Measurements from ENCODE around the gene MLLT6. TPM values are rescaled to one million over a fixed set of nuclear protein-coding genes. Genes with fewer than 3 reads are reported as not detected.

MLLT6 gene
- total and polyA plus RNA-seq, 11 donors, result 35.2 to 91.3 (median 68.3) TPM

DNA sequence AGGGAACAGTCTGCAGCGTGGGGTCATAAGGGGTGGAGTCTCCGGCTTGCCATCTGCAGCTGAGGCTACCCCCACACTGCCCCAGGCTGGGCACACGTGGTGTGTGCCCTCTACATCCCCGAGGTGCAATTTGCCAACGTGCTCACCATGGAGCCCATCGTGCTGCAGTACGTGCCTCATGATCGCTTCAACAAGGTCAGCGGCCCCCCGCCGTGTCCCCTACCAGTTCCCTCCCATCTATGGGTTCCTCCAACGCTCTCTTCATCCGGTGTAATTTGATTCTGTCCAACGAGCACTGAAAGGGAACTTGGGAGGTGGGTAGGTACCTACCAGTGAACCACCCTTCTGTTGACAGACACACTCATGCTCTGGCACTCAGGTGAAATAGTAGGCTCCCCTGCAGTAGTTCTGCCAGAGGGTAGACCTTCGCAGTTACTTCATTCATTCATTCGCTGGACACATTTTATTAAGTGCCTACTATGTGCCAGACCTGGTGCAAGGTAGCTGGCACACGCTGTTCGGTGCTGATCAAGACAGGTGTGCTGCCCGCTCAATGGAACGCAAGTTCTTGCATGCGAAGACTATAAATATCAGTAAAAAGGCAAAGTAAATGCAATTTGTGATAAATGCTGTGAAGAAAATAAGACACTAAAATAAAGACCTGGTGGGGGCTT is 2.7 kb downstream of the MLLT6 start:
- Histone ChIP-seq H3K36me3 (peaks cover 0 to 55% (median 44%) of the 10 kb centered on the region in 9 donors), H3K4me1 (peaks cover 0 to 73% (median 31%) of the 10 kb centered on the region in 12 donors), H3K27me3 (no peaks in the 10 kb centered on the region), H3K4me3 (peak overlapping the region in 1 of 12 donors; percentile 79), H3K9me3 (no peaks in the 10 kb centered on the region), H3K27ac (no peak overlapping the region)
- no peak for TF ChIP-seq POLR2A (IDR thresholded peaks at IDR 0.05)
- TF ChIP-seq, protein P1, sequence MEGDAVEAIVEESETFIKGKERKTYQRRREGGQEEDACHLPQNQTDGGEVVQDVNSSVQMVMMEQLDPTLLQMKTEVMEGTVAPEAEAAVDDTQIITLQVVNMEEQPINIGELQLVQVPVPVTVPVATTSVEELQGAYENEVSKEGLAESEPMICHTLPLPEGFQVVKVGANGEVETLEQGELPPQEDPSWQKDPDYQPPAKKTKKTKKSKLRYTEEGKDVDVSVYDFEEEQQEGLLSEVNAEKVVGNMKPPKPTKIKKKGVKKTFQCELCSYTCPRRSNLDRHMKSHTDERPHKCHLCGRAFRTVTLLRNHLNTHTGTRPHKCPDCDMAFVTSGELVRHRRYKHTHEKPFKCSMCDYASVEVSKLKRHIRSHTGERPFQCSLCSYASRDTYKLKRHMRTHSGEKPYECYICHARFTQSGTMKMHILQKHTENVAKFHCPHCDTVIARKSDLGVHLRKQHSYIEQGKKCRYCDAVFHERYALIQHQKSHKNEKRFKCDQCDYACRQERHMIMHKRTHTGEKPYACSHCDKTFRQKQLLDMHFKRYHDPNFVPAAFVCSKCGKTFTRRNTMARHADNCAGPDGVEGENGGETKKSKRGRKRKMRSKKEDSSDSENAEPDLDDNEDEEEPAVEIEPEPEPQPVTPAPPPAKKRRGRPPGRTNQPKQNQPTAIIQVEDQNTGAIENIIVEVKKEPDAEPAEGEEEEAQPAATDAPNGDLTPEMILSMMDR (IDR thresholded peaks at IDR 0.05), result no peak
- DNase-seq (no peak), ATAC-seq (no peak)
- WGBS, 4 donors, result 78 to 81% (median 79%) methylated on average over 18 to 21 of the region's 21 CpGs
- intact Hi-C loops (cut with DNase I), result loop anchor here in 1 of 10 donors (2.0 kb wide), 1 partner anchor 21 kb away; no protein-coding TSS in a partner anchor

DNA sequence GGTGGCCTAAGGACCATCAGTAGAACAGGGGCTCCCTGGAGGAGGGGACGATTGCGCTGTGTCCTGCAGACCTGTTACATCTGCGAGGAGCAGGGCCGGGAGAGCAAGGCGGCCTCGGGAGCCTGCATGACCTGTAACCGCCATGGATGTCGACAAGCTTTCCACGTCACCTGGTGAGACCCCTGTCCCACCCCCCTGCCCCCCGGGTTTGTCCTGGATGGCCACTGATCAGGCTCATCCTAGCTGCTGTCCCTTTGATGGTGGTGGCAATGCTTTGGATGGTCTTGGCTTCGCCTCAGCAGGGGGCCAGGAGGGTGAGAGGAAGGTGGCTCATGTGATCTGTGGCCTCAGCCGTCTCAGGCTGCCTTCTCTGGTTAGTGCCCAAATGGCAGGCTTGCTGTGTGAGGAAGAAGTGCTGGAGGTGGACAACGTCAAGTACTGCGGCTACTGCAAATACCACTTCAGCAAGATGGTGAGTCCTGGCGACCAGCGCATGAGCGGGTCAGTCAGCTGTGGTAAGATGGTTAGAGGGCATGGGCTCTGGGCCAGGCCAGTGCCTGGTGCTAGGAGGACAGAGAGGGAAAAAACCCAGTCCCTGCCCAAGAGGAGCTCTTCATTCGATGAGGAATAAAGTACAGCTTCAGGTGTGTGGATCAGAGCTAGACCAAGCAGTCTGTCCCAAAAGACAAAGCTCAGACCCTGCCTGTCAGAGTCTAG is 4.2 kb downstream of the MLLT6 start:
- TF ChIP-seq POLR2A (IDR thresholded peaks at IDR 0.05), result no peak
- TF ChIP-seq, protein P1 (IDR thresholded peaks at IDR 0.05), result no peak
- H3K4me3 ChIP-seq, result no peak overlapping the region
- ATAC-seq, result no peak
- no peaks in the 10 kb centered on the region for H3K9me3 ChIP-seq
- peaks cover 0 to 69% (median 59%) of the 10 kb centered on the region in 9 donors for H3K36me3 ChIP-seq
- no peaks in the 10 kb centered on the region for H3K27me3 ChIP-seq
- intact Hi-C loops (cut with DNase I), result no loop called here
- peak overlapping the region in 1 of 12 donors; percentile 3 for H3K27ac ChIP-seq
- DNase-seq, result no peak
- WGBS, 4 donors, result 81 to 92% (median 89%) methylated on average over 10 to 18 of the region's 18 CpGs
- H3K4me1 ChIP-seq, result peaks cover 0 to 59% (median 23%) of the 10 kb centered on the region in 12 donors

- TF ChIP-seq, protein P1 (IDR thresholded peaks at IDR 0.05), result no peak
- TF ChIP-seq POLR2A (IDR thresholded peaks at IDR 0.05), result no peak
- ATAC-seq, result no peak
- DNase-seq, result no peak
- intact Hi-C loops (cut with DNase I), result no loop called here
- Histone ChIP-seq H3K4me3 (no peak overlapping the region), H3K36me3 (peaks cover 0 to 77% (median 66%) of the 10 kb centered on the region in 9 donors), H3K27ac (peak overlapping the region in 2 of 12 donors; percentile 3 to 64), H3K4me1 (peaks cover 0 to 57% (median 21%) of the 10 kb centered on the region in 12 donors), H3K27me3 (no peaks in the 10 kb centered on the region), H3K9me3 (no peaks in the 10 kb centered on the region)
- WGBS, 4 donors, result 71 to 78% (median 75%) methylated on average over 13 of the region's 13 CpGs
These were observed 5.0 kb downstream of the MLLT6 start for GRCh38 chr17:38709864-38710603.

DNA sequence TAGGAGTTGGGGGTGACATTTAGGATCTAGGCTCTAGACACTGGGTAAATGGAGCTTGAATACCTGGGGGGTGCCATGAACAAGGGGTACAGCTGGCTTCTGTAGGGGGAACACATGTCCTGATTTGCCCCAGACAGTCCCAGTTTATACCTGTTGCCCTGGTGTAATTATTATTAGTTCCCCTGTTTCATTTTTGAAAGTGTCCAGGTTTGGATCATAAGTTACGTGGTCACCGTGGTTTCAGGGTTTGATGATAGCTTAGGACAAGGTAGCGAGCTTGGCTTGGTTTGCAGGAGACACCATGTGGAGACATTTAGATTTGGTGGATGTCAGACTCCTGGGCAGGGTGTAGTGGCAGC is 5.5 kb downstream of the MLLT6 start:
- 84 to 98% (median 92%) methylated on average over 3 of the region's 3 CpGs for WGBS, 4 donors
- TF ChIP-seq, protein P1 (IDR thresholded peaks at IDR 0.05), result no peak
- no peak for TF ChIP-seq POLR2A (IDR thresholded peaks at IDR 0.05)
- intact Hi-C loops (cut with DNase I), result no loop called here
- H3K4me3 ChIP-seq, result no peak overlapping the region
- H3K9me3 ChIP-seq, result no peaks in the 10 kb centered on the region
- DNase-seq, result no peak
- H3K36me3 ChIP-seq, result peaks cover 0 to 83% (median 72%) of the 10 kb centered on the region in 9 donors
- H3K27ac ChIP-seq, result peak overlapping the region in 1 of 12 donors; percentile 64
- peaks cover 0 to 57% (median 21%) of the 10 kb centered on the region in 12 donors for H3K4me1 ChIP-seq
- no peak for ATAC-seq
- H3K27me3 ChIP-seq, result no peaks in the 10 kb centered on the region

Measured in heart left ventricle (tissue), 16 donors.